NCI-H446 treated with DMSO at 0.1 percent for 48 hours (cell line): ENCODE measurements around the gene PRC1.
"Not testable (repeated sequence)": the region's sequence is repeated elsewhere in the genome, so short reads cannot be mapped to it uniquely, and the experiment has no call there.

Source experiments
- DNase-seq: peaks from one replicate; lab custom pipeline; 2025; lab: John Stamatoyannopoulos, UW

Gene PRC1

GRCh38 chr15:90994417-90995311 is at the start of gene PRC1:
PRC1 (minus strand) TSS chr15:90994535; CDS start chr15:90994417, 118 bp downstream.
- DNase-seq: peak; percentile 92

GRCh38 chr15:91043202-91043874 is 49.0 kb upstream of the PRC1 start:
- DNase-seq: no peak

GRCh38 chr15:91040856-91041255 is 46.5 kb upstream of the PRC1 start:
- DNase-seq: no peak

- no peak for DNase-seq
Measured at GRCh38 chr15:91039996-91040395, 45.7 kb upstream of the PRC1 start.

GRCh38 chr15:91032919-91033803 is 38.8 kb upstream of the PRC1 start:
- DNase-seq: no peak

- DNase-seq: no peak
Measured at GRCh38 chr15:91031796-91032195, 37.5 kb upstream of the PRC1 start.

- DNase-seq: no peak
Measured at GRCh38 chr15:91027677-91028076, 33.3 kb upstream of the PRC1 start.

- no peak for DNase-seq
Measured at GRCh38 chr15:91023720-91024119, 29.4 kb upstream of the PRC1 start.

GRCh38 chr15:91022832-91023129 is 28.4 kb upstream of the PRC1 start:
- DNase-seq: no peak

- DNase-seq: peak; percentile 66
Measured at GRCh38 chr15:91022075-91022831, 27.9 kb upstream of the PRC1 start, which contains the start of gene VPS33B. VPS33B (minus strand) TSS chr15:91022594; CDS start chr15:91022249, 345 bp downstream.

- DNase-seq: no peak
Measured at GRCh38 chr15:91021516-91022074, 27.3 kb upstream of the PRC1 start.

- DNase-seq: no peak
Measured at GRCh38 chr15:91018158-91018557, 23.8 kb upstream of the PRC1 start.

- no peak for DNase-seq
Measured at GRCh38 chr15:91017716-91018115, 23.4 kb upstream of the PRC1 start.

GRCh38 chr15:91013701-91014100 is 19.4 kb upstream of the PRC1 start:
- DNase-seq: not testable (repeated sequence)

- DNase-seq: no peak
Measured at GRCh38 chr15:91007266-91007665, 12.9 kb upstream of the PRC1 start.

GRCh38 chr15:91001209-91001608 is 6.9 kb upstream of the PRC1 start:
- no peak for DNase-seq

- DNase-seq: no peak
Measured at GRCh38 chr15:90998737-90999136, 4.4 kb upstream of the PRC1 start.

GRCh38 chr15:90994059-90994416 is 297 bp downstream of the PRC1 start:
- no peak for DNase-seq

- no peak for DNase-seq
Measured at GRCh38 chr15:90991587-90992285, 2.6 kb downstream of the PRC1 start.

GRCh38 chr15:90990446-90990845 is 3.9 kb downstream of the PRC1 start:
- DNase-seq: no peak
